ENCODE data around the gene KBTBD12. TPM values are rescaled to one million over a fixed set of nuclear protein-coding genes. Genes with fewer than 3 reads are reported as not detected.

The KBTBD12 gene
- total RNA-seq, 1 donor from 2014 or later: 0.98 TPM

DNA sequence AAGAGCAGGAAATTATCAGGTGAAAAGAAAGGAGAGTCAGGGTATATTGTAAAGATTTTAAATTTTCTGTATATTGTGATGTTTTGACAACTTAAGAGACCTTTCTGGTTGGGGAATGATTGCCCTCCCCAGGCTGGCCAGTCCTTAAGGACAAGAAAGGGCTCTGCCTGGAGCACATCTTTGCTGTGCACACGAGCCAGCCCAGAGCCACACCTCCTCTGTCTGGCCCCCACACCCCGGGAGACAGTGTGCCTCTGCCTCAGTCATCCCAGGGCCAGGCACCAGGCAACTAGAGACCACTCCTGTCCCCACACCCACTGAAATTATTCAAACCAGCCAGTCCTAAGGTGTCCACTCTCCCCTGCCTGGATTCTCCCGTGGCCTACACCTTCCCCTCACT is 67.1 kb downstream of the KBTBD12 start:
- no peak overlapping the region for H3K4me3 ChIP-seq (ENCODE audit: low read depth, low read length)
- DNase-seq (ENCODE audit: low read depth): no peak
- TF ChIP-seq, protein P1, sequence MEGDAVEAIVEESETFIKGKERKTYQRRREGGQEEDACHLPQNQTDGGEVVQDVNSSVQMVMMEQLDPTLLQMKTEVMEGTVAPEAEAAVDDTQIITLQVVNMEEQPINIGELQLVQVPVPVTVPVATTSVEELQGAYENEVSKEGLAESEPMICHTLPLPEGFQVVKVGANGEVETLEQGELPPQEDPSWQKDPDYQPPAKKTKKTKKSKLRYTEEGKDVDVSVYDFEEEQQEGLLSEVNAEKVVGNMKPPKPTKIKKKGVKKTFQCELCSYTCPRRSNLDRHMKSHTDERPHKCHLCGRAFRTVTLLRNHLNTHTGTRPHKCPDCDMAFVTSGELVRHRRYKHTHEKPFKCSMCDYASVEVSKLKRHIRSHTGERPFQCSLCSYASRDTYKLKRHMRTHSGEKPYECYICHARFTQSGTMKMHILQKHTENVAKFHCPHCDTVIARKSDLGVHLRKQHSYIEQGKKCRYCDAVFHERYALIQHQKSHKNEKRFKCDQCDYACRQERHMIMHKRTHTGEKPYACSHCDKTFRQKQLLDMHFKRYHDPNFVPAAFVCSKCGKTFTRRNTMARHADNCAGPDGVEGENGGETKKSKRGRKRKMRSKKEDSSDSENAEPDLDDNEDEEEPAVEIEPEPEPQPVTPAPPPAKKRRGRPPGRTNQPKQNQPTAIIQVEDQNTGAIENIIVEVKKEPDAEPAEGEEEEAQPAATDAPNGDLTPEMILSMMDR (conservative IDR thresholded peaks at IDR 0.05; ENCODE audit: low read depth, low read length): no peak

DNA sequence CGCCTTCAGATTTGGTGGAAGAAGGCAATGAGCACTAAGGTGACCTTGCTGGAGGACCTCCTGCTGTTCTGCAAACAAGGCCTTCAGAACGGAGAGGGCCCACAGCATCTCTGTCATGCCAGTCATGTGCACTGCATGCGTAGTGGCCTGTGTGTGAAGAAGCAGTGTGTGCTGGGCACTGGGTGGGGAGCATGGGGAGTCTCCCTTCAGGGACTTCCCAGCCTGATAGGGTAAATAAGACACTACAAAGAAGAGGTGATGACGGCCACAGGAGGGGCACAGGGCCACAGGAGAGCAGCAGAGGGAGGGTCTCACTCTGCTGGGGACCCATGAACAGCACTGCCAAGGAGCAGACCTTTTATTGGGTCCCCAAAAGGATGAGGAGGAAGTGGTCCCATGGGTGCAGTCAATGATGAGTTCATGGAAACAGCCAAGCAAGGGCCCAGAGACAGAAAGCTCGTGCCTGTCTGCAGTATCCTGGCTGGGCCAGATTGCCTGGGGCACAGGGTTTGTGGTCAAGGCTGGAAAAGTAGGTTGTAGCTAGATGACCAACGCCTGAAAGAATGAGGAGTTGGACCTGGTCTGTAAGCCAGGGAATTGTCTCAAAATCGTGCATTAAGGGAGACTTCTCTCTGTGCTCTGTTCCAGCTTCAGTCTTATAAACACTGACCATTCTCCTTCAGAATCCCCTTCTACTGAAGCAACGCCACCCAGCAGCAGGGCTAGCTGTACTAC is 69.4 kb downstream of the KBTBD12 start:
- TF ChIP-seq, protein P1 (conservative IDR thresholded peaks at IDR 0.05; ENCODE audit: low read depth, low read length): no peak
- DNase-seq (ENCODE audit: low read depth): no peak
- H3K4me3 ChIP-seq (ENCODE audit: low read depth, low read length): no peak overlapping the region

DNA sequence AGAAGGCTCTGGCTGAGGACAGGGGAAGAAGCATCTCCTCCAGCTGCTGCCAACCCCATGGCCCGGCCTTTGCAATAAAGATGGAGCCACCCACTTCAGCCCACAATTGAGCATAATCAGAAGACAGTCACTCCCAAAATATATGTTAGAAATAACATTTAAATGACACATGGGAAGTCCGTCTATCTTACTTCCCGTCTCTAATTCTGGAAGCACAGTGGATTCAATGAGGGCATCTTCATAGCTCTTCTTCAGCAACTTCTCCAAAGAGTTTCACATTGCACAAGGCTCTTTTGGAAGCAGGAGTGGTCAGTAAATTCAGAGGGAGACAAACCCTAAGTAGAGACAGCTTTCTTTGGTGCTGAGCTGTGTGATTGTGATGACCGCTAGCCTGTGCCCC is 70.2 kb downstream of the KBTBD12 start:
- DNase-seq (ENCODE audit: low read depth): no peak
- TF ChIP-seq, protein P1 (conservative IDR thresholded peaks at IDR 0.05; ENCODE audit: low read depth, low read length): no peak
- H3K4me3 ChIP-seq (ENCODE audit: low read depth, low read length): no peak overlapping the region

- TF ChIP-seq, protein P1 (conservative IDR thresholded peaks at IDR 0.05; ENCODE audit: low read depth, low read length): no peak
Observed at GRCh38 chr3:127985655-127986225, 70.7 kb downstream of the KBTBD12 start.

GRCh38 chr3:127986803-127987202 is 71.8 kb downstream of the KBTBD12 start:
- TF ChIP-seq, protein P1 (conservative IDR thresholded peaks at IDR 0.05; ENCODE audit: low read depth, low read length): no peak
- H3K4me3 ChIP-seq (ENCODE audit: low read depth, low read length): no peak overlapping the region
- DNase-seq (ENCODE audit: low read depth): no peak

More at GRCh38 chr3:127985655-127986225, 70.7 kb downstream of the KBTBD12 start:
- DNase-seq (ENCODE audit: low read depth): no peak
- no peak overlapping the region for H3K4me3 ChIP-seq (ENCODE audit: low read depth, low read length)

DNA sequence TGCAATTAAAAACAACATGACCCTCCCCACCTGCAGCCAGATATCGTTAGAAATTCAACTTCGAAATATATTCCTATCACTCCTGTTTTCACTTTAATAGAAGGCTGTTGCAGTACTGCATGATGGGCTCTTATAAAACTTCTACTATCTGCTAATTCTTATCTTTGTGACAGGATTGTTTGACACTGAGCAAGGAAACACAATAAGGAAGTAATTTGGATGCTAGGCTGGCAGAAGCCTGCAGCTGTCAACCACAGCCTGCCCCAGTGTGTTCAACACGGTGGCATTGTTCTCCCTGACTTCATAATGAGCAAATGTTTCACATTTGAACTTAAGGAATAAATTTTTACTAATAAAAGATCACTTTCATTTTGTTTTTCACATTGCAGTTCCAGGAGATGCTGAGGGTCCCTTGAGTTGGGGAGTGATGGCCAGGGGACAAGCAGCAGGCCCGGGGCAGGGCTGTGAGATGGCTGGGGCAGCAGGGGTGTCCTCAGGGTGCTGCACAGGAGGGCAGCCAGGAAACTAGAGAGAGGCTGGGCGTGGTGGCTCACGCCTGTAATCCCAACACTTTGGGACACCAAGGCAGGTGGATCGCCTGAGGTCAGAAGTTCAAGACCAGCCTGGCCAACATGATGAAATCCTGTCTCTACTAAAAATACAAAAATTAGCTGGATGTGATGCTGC is 72.4 kb downstream of the KBTBD12 start:
- no peak for DNase-seq (ENCODE audit: low read depth)
- H3K4me3 ChIP-seq (ENCODE audit: low read depth, low read length): no peak overlapping the region
- TF ChIP-seq, protein P1 (conservative IDR thresholded peaks at IDR 0.05; ENCODE audit: low read depth, low read length): no peak
